Endothelial cell of umbilical vein (primary cell): ENCODE measurements around the gene GNA12. TPM values are rescaled to one million over a fixed set of nuclear protein-coding genes. Genes with fewer than 3 reads are reported as not detected.
A peak's percentile ranks its signal among the peaks of the same experiment; 100 is the strongest.

Experiments used
- BruUV-seq: library from RNA; stranded (reverse); fragments of 400-500 nt; replicated peaks from 2 replicates; lab custom pipeline; 2021; lab: Mats Ljungman, UMichigan
- CTCF ChIA-PET: fragments of 300-600, 350-600 bp; sonication (Branson Sonifier 250); formaldehyde crosslinking; loops from one replicate; lab custom pipeline; 2021; ENCODE audit warnings: antibody characterized with exemption, inconsistent platforms; lab: Charles Lee
- POLR2A ChIA-PET: fragments of 300-600, 350-600 bp; sonication (Branson Sonifier 250); formaldehyde crosslinking; loops from one replicate; lab custom pipeline; 2021; ENCODE audit warnings: antibody characterized with exemption, inconsistent platforms; lab: Charles Lee
- DNase-seq: peaks from one replicate; pipeline ENCODE4 v3.0.0-alpha.2; 2011; ENCODE audit warnings: low read depth, low spot score
- FAIRE-seq: peaks from 2 replicates; lab custom pipeline; 2011; peaks lifted over from hg19 to GRCh38; lab: Jason Lieb, UNC
- H2AFZ ChIP-seq: 2 replicates; pipeline ENCODE4 v1.6.0; 2012; ENCODE audit warnings: low read depth, low read length, control low read depth, inconsistent platforms
- H3K27ac ChIP-seq: 2 replicates; pipeline ENCODE4 v1.5.1; 2011; ENCODE audit warnings: low read depth, mild to moderate bottlenecking, control low read depth, low read length, moderate library complexity; ENCODE audit not compliant: insufficient read depth
- H3K27me3 ChIP-seq, 2 experiments: 2 replicates each; pipeline versions ENCODE4 v1.6.0 to v1.6.1; 2011; ENCODE audit warnings: low read length in 2 of 2, mixed read lengths in 1 of 2; ENCODE audit not compliant: control insufficient read depth in 2 of 2, insufficient read depth in 2 of 2
- H3K36me3 ChIP-seq, 2 experiments: 2 replicates in 1 of 2; 3 replicates in 1 of 2; pipeline ENCODE4 v1.5.1; 2011; ENCODE audit warnings: low read length in 2 of 2, mild to moderate bottlenecking in 1 of 2, moderate library complexity in 1 of 2; ENCODE audit not compliant: control insufficient read depth in 2 of 2, insufficient read depth in 2 of 2; ENCODE audit errors: extremely low read depth in 1 of 2
- H3K4me1 ChIP-seq: 3 replicates; pipeline ENCODE4 v1.5.1; 2011; ENCODE audit warnings: mild to moderate bottlenecking, low read length; ENCODE audit not compliant: control insufficient read depth, insufficient read depth; ENCODE audit errors: extremely low read depth
- H3K4me2 ChIP-seq: 2 replicates; pipeline ENCODE4 v1.6.1; 2011; ENCODE audit warnings: low read length, control low read depth, mixed read lengths; ENCODE audit not compliant: insufficient read depth
- H3K4me3 ChIP-seq, 3 experiments: fragments of 200-600 bp in 1 of 3; sonication (generic), shearing (Covaris generic) in 1 of 3; replicated peaks in 1 of 3; 2 replicates each; pipeline ENCODE4 v1.5.1; 2011 to 2016; ENCODE audit warnings: control low read depth in 3 of 3, low read length in 3 of 3, mild to moderate bottlenecking in 2 of 3, inconsistent platforms in 1 of 3, low read depth in 1 of 3, moderate library complexity in 1 of 3; ENCODE audit not compliant: insufficient read depth in 1 of 3
- H3K79me2 ChIP-seq: 2 replicates; pipeline ENCODE4 v1.6.0; 2012; ENCODE audit warnings: low read length, inconsistent platforms; ENCODE audit not compliant: control insufficient read depth, insufficient read depth
- H3K9ac ChIP-seq: replicated peaks from 2 replicates; pipeline ENCODE3; 2011; ENCODE audit warnings: low read length, control low read depth; ENCODE audit not compliant: insufficient read depth; ENCODE audit errors: extremely low read depth
- H3K9me1 ChIP-seq: replicated peaks from 3 replicates; pipeline ENCODE4 v1.6.0; 2011; ENCODE audit warnings: mild to moderate bottlenecking, low read length; ENCODE audit not compliant: control insufficient read depth, insufficient read depth; ENCODE audit errors: extremely low read depth
- H3K9me3 ChIP-seq: replicated peaks from 2 replicates; pipeline ENCODE4 v1.5.1; 2012; ENCODE audit warnings: low read length, inconsistent platforms; ENCODE audit not compliant: control insufficient read depth, insufficient read depth
- H4K20me1 ChIP-seq: replicated peaks from 2 replicates; pipeline ENCODE3; 2011; ENCODE audit warnings: mild to moderate bottlenecking, low read length; ENCODE audit not compliant: control insufficient read depth, insufficient read depth; ENCODE audit errors: extremely low read depth
- EZH2 ChIP-seq: IDR thresholded peaks from 2 replicates; pipeline ENCODE4 v1.6.1; 2012; ENCODE audit warnings: borderline replicate concordance, low read depth, mild to moderate bottlenecking, moderate library complexity, low read length, inconsistent platforms; ENCODE audit not compliant: severe bottlenecking
- FOS ChIP-seq: IDR thresholded peaks from 2 replicates; pipeline ENCODE4 v1.6.1; 2011; ENCODE audit warnings: mild to moderate bottlenecking, low read length, moderate library complexity, borderline replicate concordance; ENCODE audit not compliant: insufficient read depth
- GATA2 ChIP-seq: IDR thresholded peaks from 2 replicates; pipeline ENCODE4 v1.7.0; 2011; ENCODE audit warnings: low read depth, mild to moderate bottlenecking, moderate library complexity, mixed read lengths, low read length; ENCODE audit not compliant: insufficient read length, insufficient read depth
- JUN ChIP-seq: IDR thresholded peaks from 2 replicates; pipeline ENCODE4 v1.6.1; 2011; ENCODE audit warnings: borderline replicate concordance, low read depth; ENCODE audit not compliant: insufficient read length, insufficient read depth
- MYC ChIP-seq: IDR thresholded peaks from one replicate; pipeline ENCODE4 v1.6.1; 2011; ENCODE audit warnings: mild to moderate bottlenecking, low read depth, low read length
- POLR2A ChIP-seq: IDR thresholded peaks from 2 replicates; pipeline ENCODE4 v1.6.1; 2012; ENCODE audit warnings: low read depth, mild to moderate bottlenecking, control low read depth, low read length
- POLR2AphosphoS5 ChIP-seq: IDR thresholded peaks from 2 replicates; pipeline ENCODE4 v1.6.1; 2012; ENCODE audit warnings: low read depth, mild to moderate bottlenecking, control low read depth, low read length, moderate library complexity; ENCODE audit not compliant: insufficient read depth
- dilution Hi-C: fragments of 300-500 bp; cut with MboI; formaldehyde crosslinking; loops from one replicate; pipeline ENCODE4 v1.15.0; 2019; ENCODE audit warnings: low sequenced_read_pairs; ENCODE audit not compliant: extremely low pct_ligation_motif_present
- intact Hi-C: fragments of 100-400 bp; cut with micrococcal nuclease; formaldehyde crosslinking; loops from one replicate; pipeline ENCODE4 v1.10.0; 2022
- polyA plus RNA-seq, 4 experiments: library from polyadenylated mRNA; depleted of rRNA in 3 of 4; stranded (reverse) in 3 of 4; unstranded in 1 of 4; fragments of >200 nt; gene quantifications; 2 replicates each; pipeline versions ENCODE4 v1.2.1 to v1.2.3, GENCODE V29; 2011 to 2012; ENCODE audit warnings: missing spikeins in 1 of 4
- total RNA-seq: library from RNA; stranded (reverse); gene quantifications from 2 replicates; pipeline ENCODE4 v1.2.3, GENCODE V29; 2021
- TF ChIP-seq, protein P1 (sequence below), 2 donors: IDR thresholded peaks; 1 replicate in 1 of 2; 2 replicates in 1 of 2; pipeline ENCODE4 v1.5.1; 2011; ENCODE audit warnings: low read length in 2 of 2, mild to moderate bottlenecking in 2 of 2, moderate library complexity in 2 of 2, control low read depth in 1 of 2, inconsistent platforms in 1 of 2, low read depth in 1 of 2; ENCODE audit not compliant: insufficient read depth in 1 of 2; ENCODE audit errors: extremely low read depth in 1 of 2
- TF ChIP-seq, protein P2 (sequence below): IDR thresholded peaks from 2 replicates; pipeline ENCODE4 v1.6.1; 2011; ENCODE audit not compliant: insufficient read depth, insufficient read length

GNA12 gene
- total and polyA plus RNA-seq, 2 donors (not counting 3 experiments of a cell fraction or from before 2014, with no cell fraction given) = 63.0 to 75.1 TPM

GRCh38 chr7:2864204-2864985 lies 20.3 kb upstream of the GNA12 start:
- H3K9ac ChIP-seq = peak overlapping the region; percentile 73
- TSS peak; percentile 74 for BruUV-seq
- peak overlapping the region; percentile 54 for H3K4me2 ChIP-seq
- no peaks in the 10 kb centered on the region for H4K20me1 ChIP-seq
- H2AFZ ChIP-seq = peak overlapping the region; percentile 36
- intact Hi-C loops (loop anchor here (5.0 to 10.0 kb wide), 6 partner anchors 107 to 1770 kb away; partner anchors contain the start of gene SDK1), dilution Hi-C loops (no loop called here)
- H3K9me3 ChIP-seq = no peaks in the 10 kb centered on the region
- H3K79me2 ChIP-seq = no peaks in the 10 kb centered on the region
- no peaks in the 10 kb centered on the region for H3K9me1 ChIP-seq
- no peaks in the 10 kb centered on the region for H3K27me3 ChIP-seq
- H3K27ac ChIP-seq = peak overlapping the region; percentile 94
- peak; percentile 73 for FAIRE-seq
- H3K4me1 ChIP-seq = peaks cover 22% of the 10 kb centered on the region
- CTCF ChIA-PET = interaction anchor here (0.8 to 3.3 kb wide), 22 partner anchors 10 to 1767 kb away, joined by 3 to 21 read pairs (median 4); no protein-coding TSS in a partner anchor
- POLR2A ChIA-PET = interaction anchor here (0.7 to 1.2 kb wide), 2 partner anchors 10 to 129 kb away, joined by 3 read pairs; no protein-coding TSS in a partner anchor
- peak overlapping the region in 1 of 3 experiments; percentile 34 for H3K4me3 ChIP-seq
- DNase-seq = no peak
- no peaks in the 10 kb centered on the region for H3K36me3 ChIP-seq
- TF ChIP-seq FOS (no peak), EZH2 (no peak), JUN (no peak), POLR2A (no peak), POLR2AphosphoS5 (no peak), GATA2 (no peak), MYC (no peak)
- TF ChIP-seq, protein P1, sequence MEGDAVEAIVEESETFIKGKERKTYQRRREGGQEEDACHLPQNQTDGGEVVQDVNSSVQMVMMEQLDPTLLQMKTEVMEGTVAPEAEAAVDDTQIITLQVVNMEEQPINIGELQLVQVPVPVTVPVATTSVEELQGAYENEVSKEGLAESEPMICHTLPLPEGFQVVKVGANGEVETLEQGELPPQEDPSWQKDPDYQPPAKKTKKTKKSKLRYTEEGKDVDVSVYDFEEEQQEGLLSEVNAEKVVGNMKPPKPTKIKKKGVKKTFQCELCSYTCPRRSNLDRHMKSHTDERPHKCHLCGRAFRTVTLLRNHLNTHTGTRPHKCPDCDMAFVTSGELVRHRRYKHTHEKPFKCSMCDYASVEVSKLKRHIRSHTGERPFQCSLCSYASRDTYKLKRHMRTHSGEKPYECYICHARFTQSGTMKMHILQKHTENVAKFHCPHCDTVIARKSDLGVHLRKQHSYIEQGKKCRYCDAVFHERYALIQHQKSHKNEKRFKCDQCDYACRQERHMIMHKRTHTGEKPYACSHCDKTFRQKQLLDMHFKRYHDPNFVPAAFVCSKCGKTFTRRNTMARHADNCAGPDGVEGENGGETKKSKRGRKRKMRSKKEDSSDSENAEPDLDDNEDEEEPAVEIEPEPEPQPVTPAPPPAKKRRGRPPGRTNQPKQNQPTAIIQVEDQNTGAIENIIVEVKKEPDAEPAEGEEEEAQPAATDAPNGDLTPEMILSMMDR (IDR thresholded peaks at IDR 0.05; ENCODE audit: extremely low read depth in 1 of 2, insufficient read depth in 1 of 2, low read depth in 1 of 2, low read length in 2 of 2) = no peak
- TF ChIP-seq, protein P2, sequence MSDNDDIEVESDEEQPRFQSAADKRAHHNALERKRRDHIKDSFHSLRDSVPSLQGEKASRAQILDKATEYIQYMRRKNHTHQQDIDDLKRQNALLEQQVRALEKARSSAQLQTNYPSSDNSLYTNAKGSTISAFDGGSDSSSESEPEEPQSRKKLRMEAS = no peak
